Glomerular visceral epithelial cell (primary cell): Measurements from ENCODE around the gene CRY2.
A peak's percentile ranks its signal among the peaks of the same experiment; 100 is the strongest.

Source experiments
- DNase-seq: peaks from one replicate; pipeline ENCODE4 v3.0.0-alpha.2; 2016; ENCODE audit errors: extremely low spot score

CRY2 gene

DNA sequence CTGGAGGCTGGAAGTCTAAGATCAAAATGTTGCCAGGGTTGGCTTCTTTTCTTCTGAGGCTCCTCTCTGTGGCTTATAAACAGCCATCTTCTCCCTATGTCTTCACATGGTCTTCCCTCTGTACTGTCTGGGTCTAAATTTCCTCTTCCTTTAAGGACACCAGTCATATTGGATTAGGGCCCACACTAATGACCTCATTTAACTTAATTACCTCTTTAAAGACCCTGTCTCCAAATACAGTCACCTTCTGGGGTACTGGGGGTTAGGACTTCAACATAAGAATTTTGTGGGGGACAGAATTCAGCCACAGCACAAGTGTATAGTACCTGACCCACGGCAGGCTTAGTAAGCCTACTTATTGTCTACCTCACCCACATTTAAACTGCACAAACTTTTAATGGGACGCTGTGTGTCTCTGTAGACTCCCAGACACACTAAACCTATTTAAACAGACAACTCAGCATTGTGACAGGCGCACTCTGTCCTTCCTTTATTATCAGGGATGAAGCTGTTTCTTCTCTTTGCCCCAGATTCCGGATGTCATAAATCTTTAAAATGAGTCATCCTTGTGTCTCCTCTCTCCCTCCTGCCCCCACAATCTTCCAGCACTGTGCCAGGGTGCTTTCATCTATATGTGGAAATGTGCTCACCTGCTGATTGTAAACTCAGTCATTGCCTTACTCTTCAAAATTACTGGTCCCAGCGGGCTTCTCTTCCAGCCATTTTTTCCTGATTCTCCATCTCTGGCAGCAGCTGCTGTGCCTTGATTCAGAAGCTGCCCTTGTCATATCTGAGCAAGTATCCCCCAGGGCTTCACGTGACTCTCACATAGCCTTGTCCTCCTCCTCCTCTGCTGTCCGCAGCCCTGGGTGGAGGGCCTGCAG is 32.8 kb downstream of the CRY2 start:
- peak; percentile 47 for DNase-seq

DNA sequence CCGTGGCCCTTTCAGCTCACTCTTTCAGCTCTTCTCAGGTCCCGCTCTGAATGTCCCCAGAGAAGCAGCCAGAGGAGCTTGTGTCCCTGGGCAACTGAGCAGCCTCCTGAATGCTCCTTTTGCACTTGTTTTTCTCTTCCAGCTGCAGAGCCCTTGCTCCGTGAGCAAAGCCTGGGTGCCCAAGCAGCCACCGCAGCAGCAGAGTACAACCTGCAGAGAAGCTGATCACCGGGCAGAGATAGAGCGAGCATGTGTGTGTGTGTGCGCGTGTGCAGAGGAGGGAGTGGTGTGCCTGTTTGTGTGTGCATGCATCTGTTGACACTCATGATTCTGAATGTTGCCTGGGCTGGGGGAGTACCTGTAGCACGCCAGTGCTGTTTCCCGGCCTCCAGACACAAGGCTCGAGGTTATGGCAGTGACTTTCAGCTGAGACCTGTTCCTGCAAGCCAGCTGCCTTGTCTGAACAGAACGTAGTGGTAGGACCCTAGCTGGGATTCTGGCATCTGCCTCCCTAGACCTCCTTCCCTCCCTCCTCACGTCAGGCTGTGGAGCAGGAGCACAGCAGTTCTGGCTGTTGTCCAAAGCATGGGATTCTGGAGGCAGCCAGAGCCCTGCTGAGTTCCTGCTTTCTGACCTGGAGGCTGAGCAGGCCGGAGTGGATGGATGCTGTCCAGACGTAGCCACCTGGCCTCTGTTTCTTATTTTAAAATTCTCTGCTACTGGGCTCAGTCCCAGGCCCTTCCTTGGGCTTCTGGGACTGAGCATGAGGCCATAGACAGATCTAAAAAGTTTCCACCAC is 33.7 kb downstream of the CRY2 start:
- DNase-seq: no peak

- DNase-seq: no peak
These were observed 34.6 kb downstream of the CRY2 start for GRCh38 chr11:45881708-45882368.

DNA sequence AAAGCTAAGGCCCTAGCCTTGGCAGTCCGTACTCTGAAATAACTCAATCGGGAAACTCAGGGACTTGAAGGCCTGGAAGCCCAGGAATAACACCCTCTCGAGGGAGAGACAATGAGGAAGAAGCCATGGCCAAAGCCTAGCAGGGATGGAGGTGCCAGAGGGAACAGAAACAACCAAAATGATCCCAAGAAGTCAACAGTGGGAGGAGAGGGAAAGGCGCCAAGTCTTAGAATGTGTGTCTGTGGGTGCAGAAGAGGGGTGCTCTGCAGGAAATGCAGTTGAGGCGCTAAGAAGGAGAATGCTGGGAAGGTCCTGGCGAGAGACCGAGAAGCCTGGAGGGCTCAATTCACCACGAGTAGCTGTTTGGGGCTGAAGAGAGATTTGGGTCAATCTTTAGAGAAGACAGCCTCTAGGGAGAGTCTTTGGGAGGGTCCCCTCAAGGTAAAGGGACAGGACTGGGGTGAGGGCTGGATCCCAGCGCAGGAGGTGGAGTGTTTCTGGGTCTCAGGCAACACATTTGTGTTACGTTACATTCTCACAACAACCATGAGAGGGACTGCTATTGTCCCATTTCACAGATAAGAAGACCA is 37.4 kb downstream of the CRY2 start:
- DNase-seq: no peak

- peak; percentile 50 for DNase-seq
These were observed 38.1 kb downstream of the CRY2 start, which contains the start of gene MAPK8IP1 for GRCh38 chr11:45885274-45885920. Gene MAPK8IP1, plus strand, starts transcription at chr11:45885651. Its CDS starts 170 bp downstream, at chr11:45885821.

- no peak for DNase-seq
These were observed 38.8 kb downstream of the CRY2 start for GRCh38 chr11:45885921-45886721.

GRCh38 chr11:45886816-45887520 is 39.7 kb downstream of the CRY2 start:
- no peak for DNase-seq

DNA sequence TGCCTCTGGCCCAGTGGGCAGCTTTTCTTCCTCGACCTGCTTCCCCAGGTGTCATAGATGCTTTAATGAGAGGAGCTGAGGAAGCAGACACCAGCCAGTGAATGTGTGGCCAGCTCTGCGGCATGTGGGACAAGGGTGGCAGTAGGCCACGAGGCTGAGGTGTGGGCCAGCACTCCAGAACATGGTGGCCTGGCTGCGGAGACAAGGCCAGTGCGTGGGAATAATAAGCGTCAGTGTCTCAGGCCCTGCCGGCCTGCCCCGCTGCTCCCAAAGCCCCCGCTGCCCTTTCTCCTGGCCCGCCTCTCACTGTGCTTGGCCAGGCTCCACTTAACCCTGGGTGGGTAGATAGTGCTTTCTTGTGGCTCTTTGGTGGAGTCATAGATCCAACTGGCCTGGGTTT is 40.3 kb downstream of the CRY2 start:
- DNase-seq: no peak

DNA sequence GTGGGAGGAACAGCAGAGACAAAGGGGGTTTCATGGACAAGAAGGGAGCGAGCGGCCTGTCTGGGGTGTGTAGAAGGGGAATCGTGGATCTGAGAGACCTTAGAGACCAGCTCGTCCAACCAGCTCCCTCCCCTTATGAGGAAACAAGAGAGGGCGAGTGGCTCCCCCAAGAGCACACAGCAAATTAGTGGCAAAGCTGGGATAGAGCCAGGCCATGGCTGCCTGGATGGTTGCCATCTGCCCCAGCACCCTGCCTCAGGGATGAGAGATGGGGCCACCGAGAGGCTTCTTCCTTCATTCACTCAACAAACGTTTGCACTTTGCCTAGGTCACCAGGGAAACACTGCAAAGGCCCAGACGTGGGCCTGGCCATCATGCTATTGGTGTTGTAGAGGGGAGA is 42.3 kb downstream of the CRY2 start:
- DNase-seq: no peak

- no peak for DNase-seq
These were observed 42.7 kb downstream of the CRY2 start for GRCh38 chr11:45889966-45890365.

GRCh38 chr11:45890886-45891550 is 43.7 kb downstream of the CRY2 start:
- DNase-seq: no peak

GRCh38 chr11:45892856-45893255 is 45.6 kb downstream of the CRY2 start:
- DNase-seq: no peak

DNA sequence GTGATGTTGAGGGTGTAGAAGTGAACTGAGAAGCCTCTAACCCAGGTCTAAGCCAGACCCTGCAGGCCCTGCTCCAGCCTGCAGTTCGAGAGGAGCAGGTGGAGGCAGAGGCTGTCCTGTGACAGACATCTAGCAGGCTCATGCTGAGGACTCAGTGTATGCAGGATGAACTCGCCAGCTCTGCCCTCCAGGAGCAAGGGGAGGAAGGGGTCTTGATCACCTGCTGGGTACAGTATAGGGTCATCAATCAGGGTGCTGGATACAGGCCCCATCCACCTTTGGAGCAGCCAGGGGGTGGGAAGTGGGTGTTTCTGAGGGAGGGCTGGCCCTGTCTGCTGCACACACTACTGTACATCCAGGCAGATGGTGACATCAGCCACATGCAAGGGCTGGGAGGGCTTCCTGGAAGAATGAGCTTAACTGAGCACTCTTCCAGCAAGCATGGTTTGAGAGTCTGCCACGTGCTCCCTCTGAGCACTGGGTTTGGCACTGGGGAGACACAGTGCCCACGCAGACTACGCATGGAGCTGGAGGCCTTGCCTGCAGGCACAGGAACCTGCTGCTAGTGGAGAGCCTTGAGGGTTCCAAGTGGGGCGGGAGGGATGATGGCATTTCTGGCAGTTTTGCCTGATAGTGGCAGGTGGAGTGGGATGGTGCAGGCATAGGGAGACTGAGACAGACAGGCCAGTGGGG is 47.4 kb downstream of the CRY2 start:
- DNase-seq: no peak

- no peak for DNase-seq
These were observed 48.4 kb downstream of the CRY2 start for GRCh38 chr11:45895553-45896259.

- no peak for DNase-seq
These were observed 49.2 kb downstream of the CRY2 start for GRCh38 chr11:45896422-45896984.

- no peak for DNase-seq
These were observed 50.3 kb downstream of the CRY2 start for GRCh38 chr11:45897556-45897955.

GRCh38 chr11:45899086-45899447 is 51.8 kb downstream of the CRY2 start:
- no peak for DNase-seq
